ENCODE data around the gene TARS2.

Gene TARS2, protein sequence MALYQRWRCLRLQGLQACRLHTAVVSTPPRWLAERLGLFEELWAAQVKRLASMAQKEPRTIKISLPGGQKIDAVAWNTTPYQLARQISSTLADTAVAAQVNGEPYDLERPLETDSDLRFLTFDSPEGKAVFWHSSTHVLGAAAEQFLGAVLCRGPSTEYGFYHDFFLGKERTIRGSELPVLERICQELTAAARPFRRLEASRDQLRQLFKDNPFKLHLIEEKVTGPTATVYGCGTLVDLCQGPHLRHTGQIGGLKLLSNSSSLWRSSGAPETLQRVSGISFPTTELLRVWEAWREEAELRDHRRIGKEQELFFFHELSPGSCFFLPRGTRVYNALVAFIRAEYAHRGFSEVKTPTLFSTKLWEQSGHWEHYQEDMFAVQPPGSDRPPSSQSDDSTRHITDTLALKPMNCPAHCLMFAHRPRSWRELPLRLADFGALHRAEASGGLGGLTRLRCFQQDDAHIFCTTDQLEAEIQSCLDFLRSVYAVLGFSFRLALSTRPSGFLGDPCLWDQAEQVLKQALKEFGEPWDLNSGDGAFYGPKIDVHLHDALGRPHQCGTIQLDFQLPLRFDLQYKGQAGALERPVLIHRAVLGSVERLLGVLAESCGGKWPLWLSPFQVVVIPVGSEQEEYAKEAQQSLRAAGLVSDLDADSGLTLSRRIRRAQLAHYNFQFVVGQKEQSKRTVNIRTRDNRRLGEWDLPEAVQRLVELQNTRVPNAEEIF

DNA sequence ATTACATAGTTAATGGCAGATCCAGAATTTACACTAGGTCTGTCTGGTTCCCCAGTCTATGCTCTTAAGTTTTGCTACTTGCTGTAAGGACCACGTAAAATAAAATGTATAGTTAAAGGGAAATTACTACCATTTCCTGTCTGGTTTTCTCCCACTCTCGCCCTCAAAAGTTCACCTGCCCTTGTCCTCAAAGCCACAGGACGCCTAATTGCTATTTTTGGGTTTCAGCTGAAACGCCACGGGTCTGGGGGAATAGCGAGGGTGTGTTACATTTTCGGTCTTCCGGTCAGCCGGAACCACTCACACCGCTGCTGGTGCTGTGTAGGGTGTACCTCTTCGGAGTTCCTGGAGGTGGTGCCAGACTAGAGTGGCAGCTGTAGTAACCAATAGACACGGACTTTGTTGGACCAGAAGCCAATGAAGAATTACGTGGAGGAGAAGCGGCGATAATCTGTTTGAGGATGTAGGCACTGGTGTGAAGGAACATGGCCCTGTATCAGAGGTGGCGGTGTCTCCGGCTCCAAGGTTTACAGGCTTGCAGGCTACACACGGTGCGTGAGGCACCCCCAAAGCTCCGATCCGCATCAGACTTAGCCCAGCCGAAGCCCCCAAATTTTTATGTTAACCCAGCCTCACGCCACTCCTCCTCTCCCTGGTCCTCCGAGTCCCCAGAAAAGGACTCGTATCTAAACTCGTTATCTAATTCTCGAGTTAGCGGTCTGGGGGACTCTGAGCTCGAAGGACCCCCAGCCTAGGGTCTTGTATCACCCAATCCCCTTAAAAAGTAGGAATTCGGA is at the start of gene TARS2:
TARS2 (plus strand) TSS at position 454 of the 797 bp plus-strand sequence; CDS start at position 486, 32 bp downstream.
- DNase-seq, result peak; percentile 100

DNA sequence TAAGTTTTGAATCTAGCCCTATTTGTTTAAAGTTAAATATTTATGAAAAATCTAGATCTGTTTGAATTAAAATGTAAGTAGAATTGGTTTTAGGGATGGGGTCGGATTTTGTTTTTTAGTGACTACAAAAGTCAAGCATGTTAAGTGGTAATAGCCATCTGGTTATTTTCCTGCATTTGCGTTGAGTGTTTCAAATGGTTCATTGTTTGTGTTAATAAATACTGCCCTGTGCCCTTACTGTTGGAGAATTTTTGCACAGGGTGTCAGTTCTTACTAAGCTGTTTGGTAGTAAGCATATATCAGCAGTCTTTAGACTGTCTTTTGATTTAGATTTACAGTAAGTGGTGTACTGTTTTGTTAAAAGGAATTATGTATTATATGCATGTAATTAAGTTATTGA is 46.1 kb upstream of the TARS2 start:
- DNase-seq, result no peak

DNA sequence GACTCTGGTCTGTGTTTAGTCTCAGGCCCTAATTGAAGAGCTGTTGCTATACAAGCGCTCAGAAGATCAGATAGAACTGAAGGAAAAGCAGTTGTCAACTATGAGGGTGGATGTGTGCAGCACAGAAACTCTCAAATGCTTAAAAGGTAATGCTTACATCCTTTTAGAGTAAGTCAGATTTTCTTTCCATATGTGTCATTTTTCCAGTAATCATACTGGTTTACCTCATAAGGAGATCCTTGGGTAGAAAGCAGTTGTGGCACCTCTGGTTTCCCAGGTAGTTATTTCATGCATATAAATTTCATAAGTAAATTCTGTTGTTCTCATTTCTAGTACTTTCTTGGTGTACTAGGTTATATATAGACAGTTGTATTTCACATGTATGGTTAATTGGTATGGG is 43.0 kb upstream of the TARS2 start:
- DNase-seq, result no peak

DNA sequence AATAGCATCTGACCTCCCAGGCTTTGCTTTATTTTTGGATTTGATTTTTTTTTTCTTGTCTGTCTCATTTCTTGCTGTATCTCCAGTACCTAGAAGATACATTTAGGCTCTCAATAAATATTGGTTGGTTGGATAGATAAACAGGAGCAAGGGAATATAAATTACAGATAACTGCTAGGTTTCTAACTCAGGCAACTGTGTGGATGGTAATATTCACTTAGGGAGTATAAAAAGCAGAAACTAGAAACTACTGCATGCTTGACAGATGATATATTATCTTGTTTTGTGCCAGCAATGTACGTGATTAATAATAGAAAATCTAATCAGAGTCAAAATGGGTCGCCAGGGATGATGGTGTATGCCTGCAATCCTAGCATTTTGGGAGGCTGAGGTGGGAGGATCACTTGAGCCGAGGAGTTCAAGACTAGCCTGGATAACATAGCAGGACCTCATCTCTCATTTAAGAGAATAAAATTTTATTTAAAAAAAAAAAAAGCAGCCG is 31.0 kb upstream of the TARS2 start:
- DNase-seq, result no peak

DNA sequence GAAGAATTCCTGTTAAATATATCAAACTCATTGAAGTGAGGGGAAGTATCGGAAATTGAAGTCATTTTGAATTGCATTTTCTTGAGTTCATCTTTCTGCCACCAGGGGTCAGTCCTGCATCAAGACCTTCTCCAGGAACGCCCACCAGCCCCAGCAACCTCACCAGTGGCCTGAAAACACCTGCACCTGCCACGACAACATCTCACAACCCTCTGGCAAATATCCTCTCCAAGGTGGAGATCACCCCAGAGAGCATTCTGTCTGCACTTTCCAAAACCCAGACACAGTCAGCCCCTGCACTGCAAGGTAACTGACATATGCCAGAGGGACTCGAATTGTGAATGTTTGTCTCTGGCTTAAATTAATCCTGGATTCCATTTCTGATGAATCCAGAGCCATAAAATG is 22.8 kb upstream of the TARS2 start:
- DNase-seq, result peak; percentile 79

DNA sequence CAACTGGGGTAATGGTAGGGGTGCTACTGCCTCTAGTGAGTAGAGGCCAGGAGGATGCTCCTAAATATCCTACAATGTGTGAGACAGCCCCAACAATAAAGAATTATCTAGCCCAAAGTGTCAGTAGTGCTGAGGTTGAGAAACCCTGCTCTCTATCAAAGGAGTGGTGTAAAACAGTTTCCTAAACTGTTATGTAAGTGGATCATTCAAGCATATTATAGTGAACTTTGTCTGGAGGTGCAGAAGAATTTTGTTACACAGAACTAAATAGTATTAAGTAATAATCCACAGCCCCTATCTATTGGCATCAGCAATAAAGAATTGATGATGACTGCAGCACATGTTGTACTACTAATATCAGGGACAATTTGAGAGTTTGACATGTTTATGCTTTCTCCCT is 20.3 kb upstream of the TARS2 start:
- DNase-seq, result no peak

DNA sequence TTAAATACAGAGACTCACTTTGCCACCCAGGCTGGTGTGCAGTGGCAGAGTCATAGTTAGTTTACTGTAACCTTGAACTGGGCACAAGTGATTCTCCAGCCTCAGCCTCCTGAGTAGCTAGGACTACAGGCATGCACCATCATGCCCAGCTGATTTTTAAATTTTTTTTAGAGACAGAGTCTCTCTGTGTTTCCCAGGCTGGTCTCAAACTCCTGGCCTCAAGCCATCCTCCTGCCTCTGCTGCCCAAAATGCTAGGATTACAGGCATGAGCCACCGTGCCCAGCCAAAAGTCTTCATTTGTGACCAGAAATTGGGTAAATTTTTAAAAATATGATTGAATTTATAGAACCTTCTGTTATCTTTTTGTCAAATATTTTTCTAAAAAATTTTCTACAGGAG is 17.9 kb upstream of the TARS2 start:
- no peak for DNase-seq

DNA sequence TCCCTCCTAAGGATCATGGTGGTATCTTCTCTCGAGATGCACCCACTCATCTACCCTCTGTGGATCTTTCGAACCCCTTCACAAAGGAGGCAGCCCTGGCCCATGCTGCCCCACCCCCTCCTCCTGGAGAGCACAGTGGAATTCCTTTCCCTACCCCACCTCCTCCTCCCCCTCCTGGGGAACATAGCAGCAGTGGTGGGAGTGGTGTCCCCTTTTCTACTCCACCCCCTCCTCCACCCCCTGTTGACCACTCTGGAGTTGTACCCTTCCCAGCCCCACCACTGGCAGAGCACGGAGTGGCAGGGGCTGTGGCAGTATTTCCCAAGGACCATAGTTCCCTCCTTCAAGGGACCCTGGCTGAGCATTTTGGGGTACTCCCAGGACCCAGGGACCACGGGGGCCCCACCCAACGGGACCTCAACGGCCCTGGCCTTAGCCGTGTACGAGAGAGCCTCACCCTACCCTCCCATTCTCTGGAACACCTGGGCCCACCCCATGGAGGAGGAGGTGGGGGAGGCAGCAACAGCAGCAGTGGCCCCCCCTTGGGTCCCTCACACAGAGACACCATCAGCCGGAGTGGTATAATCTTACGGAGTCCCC is 14.5 kb upstream of the TARS2 start:
- no peak for DNase-seq

DNA sequence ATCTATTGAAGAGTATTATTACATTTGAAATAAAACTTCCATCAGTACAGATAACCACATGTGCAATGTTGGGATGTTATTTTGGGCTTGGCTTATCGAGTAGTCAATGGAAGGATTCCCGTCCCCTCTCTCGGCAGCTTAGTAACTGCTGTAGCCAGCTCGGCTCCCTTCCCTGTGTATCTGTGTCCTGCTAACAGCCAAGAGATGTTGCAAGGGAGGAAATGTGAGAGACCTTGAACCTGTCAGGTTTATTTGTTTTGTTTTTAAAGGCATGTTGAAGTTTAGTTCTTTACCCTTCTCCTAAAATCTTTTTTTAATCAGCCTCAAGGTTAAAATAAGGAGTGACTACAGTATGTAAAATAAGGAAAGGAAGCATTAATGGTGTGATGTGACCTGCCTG is 13.6 kb upstream of the TARS2 start:
- no peak for DNase-seq

DNA sequence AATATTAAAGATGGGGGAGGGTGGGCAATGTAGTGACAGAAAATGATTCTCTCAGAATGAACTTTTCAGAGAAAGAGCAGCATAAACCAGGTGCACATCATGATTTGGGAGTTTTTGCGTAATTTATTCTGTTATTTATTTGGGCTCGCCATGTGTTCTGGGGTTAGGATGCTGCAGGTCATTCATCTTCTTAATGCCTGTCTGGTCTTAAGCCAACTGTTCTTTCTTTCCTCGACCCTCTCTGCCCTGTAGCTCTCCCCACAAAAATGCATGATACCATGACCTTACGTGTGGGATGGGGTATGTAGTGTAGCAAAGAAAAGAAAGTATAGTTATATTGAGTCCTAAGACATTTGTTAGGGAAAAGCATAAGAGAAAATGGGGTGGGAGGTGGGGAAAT is 12.3 kb upstream of the TARS2 start:
- no peak for DNase-seq

DNA sequence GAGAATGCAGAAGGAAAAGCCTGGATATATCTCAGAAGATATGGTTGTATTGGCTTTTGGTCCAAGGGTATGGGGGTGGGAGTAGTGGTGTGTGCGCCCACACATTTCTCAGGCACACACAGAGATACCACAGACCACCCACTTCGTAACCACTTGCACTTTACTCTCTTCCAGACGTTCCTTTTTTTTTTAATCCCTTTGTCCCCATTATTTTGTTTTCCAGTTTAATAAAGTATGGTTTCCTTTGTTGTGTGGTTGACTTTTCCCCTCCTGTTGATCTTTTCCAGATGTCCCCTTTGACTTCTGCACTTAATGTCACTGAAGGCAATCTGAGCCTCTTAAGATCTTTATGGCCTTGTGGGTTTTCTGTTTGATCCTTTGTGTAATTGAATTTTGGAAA is 10.5 kb upstream of the TARS2 start:
- DNase-seq, result no peak

DNA sequence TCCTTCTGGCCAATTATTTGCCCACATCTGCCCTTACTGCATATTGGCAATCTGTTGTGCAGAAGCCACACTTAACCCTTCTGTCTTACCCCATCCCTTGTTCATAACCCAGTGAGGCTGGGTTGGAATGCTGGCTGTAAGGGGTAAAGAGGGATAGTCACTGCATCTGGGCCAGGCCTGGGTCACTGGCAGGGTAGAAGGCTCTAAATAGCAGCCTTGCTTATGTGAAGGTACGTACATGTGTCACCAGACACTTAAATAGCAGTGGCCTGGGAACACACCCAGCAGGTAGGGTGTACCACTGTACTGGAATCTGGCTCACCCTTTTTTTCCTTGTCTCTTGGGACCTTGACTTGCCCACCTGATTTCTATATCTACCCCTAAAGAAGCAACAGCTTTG is 9.9 kb upstream of the TARS2 start:
- DNase-seq, result no peak

DNA sequence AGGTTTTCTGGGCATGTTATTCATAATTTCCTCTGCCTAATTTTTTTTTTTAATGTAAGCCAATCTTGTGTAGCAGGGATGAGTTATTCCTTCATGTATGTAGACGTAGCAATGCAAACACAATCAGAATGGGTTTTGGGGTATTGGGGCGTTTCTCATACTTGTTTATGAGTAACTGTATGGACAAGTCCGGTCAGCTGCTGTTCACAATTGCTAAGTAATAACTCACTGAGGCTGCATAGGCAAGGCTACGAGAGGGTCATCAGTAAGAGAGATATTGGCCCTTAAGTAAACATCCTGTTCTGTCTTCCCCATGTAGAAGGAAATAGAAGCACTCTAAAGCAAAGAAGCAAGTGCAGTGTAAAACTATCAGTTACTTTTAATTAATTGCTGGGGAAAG is 9.5 kb upstream of the TARS2 start:
- no peak for DNase-seq

DNA sequence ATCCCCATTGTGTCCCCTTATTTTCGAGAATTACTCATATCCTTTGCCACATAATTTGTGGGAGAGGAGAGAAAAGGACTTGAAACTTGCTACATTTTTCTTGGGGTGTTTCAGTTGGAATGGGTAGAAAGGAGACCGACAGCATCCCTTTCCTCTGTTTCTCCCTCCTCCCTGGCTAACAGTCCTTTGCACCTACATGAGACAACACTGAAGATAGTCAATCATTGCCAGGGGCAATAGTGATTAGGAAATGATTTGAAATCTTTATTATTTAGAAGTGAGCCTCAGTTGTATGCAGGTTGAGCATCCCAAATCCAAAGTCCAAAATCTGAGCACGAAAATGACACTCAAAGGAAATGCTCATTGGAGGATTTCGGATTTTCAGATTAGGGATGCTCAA is 7.8 kb upstream of the TARS2 start:
- no peak for DNase-seq

DNA sequence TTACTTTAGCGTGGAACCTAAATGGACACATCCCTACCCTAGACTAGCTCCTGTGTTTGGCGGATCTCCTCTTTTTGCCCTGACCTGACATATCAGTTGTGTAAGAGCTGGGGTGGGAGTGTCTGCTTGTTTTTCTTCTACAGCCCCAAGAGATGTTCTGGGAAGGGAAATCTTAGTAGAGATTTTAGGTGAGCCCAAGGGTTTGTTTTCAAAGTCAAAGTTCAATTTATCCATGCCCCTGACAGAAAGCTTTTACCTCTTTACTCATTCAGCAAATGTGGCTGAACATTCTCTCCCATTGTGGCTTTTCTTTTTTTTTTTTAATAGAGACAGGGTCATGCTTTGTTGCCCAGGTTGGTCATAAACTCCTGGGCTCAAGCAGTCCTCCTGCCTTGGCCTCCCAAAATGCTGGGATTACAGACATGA is 7.3 kb upstream of the TARS2 start:
- DNase-seq, result no peak

DNA sequence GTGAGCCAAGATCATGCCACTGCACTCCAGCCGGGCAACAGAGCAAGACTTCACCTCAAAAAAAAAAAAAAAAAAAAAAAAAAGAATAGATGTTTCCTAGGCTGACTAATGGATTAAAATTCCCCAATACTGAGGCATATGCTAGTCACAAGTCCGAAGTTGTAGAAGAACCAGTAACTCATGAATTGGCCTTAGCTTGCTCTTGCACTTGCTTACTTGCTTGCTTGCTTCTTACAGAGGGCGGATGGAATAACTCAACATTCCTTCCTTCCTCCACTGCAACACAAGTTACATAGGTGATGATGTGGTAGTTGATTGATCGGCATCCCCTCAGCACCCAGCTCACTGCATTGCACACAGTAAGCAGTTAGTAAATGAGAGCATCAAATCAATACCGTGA is 2.8 kb upstream of the TARS2 start:
- no peak for DNase-seq

DNA sequence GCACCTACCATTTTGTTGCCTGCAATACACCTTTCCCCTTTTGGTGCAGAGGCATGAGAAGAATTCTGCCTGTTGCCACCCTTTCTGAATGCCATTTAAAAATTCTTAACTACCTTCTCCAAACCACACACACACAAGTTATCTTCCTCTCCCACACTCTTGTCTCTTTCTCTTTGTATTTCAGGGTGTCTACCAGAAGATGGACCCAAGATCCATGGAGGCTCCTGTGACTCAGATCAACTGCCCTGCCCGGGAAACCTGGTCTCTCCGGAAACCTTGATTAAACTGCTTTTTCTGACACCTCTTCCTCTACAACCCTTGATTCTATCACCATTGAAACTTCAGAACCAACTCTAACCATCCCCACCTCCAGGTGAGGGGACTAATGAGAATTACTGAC is 2.4 kb upstream of the TARS2 start:
- DNase-seq, result no peak

DNA sequence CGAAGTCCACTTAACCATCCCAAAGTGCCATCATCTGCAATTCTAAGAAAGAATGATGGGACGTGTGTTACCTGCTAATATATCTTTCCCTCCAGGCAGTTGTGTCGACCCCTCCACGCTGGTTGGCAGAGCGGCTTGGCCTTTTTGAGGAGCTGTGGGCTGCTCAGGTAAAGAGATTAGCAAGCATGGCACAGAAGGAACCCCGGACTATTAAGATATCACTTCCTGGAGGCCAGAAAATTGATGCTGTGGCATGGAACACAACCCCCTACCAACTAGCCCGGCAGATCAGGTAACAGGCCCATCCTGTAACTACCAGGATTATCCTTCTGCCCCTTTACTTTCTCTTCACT is 520 bp downstream of the TARS2 start:
- DNase-seq, result no peak

DNA sequence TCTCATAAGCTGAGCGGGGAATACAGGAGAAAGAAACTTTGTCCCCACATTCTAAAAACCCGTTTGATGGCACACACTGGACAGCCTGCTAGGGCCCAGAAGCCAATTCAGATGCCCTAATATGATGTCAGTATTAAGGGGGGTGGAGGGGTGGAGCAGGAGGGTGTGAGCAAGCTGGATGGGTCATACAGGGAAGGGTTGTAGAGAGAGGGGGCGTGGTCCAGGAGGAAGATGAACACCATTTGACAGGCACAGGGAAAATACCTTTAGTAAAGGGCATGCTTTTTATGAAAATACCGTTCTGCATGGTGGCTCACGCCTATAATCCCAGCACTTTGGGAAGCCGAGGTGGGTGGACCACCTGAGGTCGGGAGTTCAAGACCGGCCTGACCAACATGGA is 6.0 kb downstream of the TARS2 start:
- no peak for DNase-seq

DNA sequence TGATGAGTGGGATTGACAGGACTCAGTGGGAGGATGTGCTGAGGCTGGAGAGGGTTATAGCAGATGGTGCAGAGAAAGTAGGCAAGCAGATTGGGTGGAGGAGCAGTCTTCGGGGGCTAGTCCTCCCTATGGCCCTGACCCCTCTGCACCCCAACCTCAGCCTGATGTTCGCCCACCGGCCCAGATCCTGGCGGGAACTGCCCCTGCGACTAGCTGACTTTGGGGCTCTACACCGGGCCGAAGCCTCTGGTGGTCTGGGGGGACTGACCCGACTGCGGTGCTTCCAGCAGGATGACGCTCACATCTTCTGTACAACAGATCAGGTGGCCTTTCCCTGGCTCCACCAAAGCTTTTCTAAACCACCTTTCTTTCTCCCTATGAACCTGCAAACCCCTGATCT is 11.1 kb downstream of the TARS2 start:
- no peak for DNase-seq

DNA sequence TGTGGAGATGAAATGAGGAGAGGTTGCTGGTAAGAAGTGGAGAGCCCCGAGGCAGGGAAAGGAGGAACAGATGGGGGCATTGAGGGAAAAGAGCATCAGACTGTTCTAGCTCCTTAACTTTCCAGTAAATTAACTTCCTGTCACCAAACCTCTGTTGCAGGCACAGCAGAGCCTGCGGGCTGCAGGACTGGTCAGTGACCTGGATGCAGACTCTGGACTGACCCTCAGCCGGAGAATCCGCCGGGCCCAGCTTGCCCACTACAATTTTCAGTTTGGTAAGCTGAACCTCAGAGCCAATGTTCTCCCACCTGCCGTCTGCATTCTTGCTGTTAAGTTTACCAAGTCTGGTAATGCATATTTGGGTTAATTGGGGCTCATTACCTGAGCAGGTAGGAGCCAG is 18.2 kb downstream of the TARS2 start:
- no peak for DNase-seq

DNA sequence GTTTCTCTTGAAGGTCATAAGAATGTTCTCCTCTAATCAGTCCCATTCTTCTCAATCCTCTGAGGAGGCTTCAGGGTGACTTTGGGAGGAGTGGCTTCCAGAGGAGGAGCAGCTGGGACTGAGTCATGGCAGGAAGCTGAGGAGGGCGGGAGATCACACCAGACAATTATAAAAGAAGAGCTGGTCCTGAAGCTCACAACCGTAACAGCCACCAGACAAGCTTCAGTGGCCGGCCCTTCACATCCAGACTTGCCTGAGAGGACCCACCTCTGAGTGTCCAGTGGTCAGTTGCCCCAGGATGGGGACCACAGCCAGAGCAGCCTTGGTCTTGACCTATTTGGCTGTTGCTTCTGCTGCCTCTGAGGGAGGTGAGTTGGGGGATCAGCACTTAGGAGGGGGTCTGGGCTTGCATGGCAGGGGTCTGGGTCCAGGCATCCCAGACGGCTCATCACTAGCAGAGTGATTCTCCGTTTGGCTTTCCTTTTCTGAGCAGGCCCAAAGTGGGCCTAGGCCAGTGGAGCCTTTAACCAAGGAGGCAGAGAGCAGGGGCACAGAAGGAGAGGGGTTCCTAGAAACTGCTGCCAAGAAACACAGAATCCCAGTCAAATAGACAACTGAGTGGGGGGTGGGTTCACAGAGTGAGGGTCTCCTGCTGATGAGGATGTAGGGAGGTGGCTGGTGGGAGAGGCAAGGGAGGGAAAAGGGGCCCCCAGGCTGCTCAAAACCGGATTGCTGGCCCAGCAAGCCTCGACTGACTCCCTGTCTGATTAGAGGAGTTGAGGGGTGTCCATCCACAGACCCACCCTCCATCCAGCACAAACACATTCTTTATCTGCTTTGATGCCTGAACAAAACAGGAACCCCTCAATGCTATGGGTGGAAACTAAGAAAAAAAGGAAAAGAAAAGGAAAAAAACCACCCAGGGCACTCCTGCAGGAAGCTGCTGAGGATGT is 21.0 kb downstream of the TARS2 start, which contains the start of gene ECM1:
ECM1 (plus strand) TSS at position 198 of the 953 bp plus-strand sequence; CDS start at position 299, 101 bp downstream.
- DNase-seq, result no peak

Measured in RPMI8226 (cell line).